HepG2 (cell line): ENCODE results near the gene ZBTB48. TPM values are rescaled to one million over a fixed set of nuclear protein-coding genes. Genes with fewer than 3 reads are reported as not detected.

Experiments used
- CTCF ChIP-seq: sonication (generic); formaldehyde crosslinking; IDR thresholded peaks from 2 replicates; pipeline ENCODE4 v1.5.0; 2020; ENCODE audit warnings: mild to moderate bottlenecking, missing genetic modification reagents, moderate library complexity
- HDAC6 ChIP-seq: fragments of 200-600 bp; sonication (generic); IDR thresholded peaks from 2 replicates; pipeline ENCODE4 v1.7.0; 2017; ENCODE audit warnings: mild to moderate bottlenecking, antibody characterized with exemption, low read length, low read depth
- HOXD1 ChIP-seq: sonication (generic); formaldehyde crosslinking; IDR thresholded peaks from 2 replicates; pipeline ENCODE4 v1.5.0; 2020; ENCODE audit warnings: missing genetic modification reagents
- MIER2 ChIP-seq: IDR thresholded peaks from 2 replicates; pipeline ENCODE4 v1.6.1; 2016; ENCODE audit warnings: missing biosample characterization, missing genetic modification reagents
- PAXIP1 ChIP-seq: sonication (generic); formaldehyde crosslinking; conservative IDR thresholded peaks from 2 replicates; pipeline ENCODE4 v1.4.0; 2020; ENCODE audit warnings: mild to moderate bottlenecking, missing genetic modification reagents, moderate library complexity
- REST ChIP-seq, 2 experiments: IDR thresholded peaks; 2 replicates each; pipeline ENCODE4 v1.6.1; 2011 to 2012; ENCODE audit warnings: low read length in 2 of 2, borderline replicate concordance in 1 of 2, low read depth in 1 of 2, mild to moderate bottlenecking in 1 of 2, moderate library complexity in 1 of 2
- TERF1 ChIP-seq: sonication (generic); formaldehyde crosslinking; IDR thresholded peaks from 2 replicates; pipeline ENCODE4 v1.8.0; 2022; ENCODE audit warnings: mild to moderate bottlenecking, missing genetic modification reagents, moderate library complexity
- XRCC5 ChIP-seq: fragments of 200-400 bp; formaldehyde crosslinking; optimal IDR thresholded peaks from 2 replicates; pipeline ENCODE3; 2017; ENCODE audit warnings: mild to moderate bottlenecking, low read length
- ZBTB1 ChIP-seq: sonication (generic); formaldehyde crosslinking; IDR thresholded peaks from 2 replicates; pipeline ENCODE4 v1.4.0; 2020; ENCODE audit warnings: missing genetic modification reagents, borderline replicate concordance
- ZBTB3 ChIP-seq: sonication (generic); formaldehyde crosslinking; IDR thresholded peaks from 2 replicates; pipeline ENCODE4 v1.4.0; 2020; ENCODE audit warnings: low read depth, mild to moderate bottlenecking, moderate library complexity, missing genetic modification reagents, borderline replicate concordance
- ZNF510 ChIP-seq: sonication (generic); formaldehyde crosslinking; IDR thresholded peaks from 2 replicates; pipeline ENCODE4 v1.4.0; 2020; ENCODE audit warnings: low read depth, mild to moderate bottlenecking, missing genetic modification reagents
- polyA plus RNA-seq, 8 experiments: library from polyadenylated mRNA; depleted of rRNA in 3 of 8; stranded (reverse) in 7 of 8; unstranded in 1 of 8; fragments of >200 nt; fragmentation: Illumina TruSeq in 4 of 8; extraction: Trizol in 4 of 8; gene quantifications; 2 replicates each; pipeline versions ENCODE4 v1.2.1 to v1.2.3, GENCODE V29; 2011 to 2016; ENCODE audit warnings: low read depth in 4 of 8, missing spikeins in 1 of 8, mixed read lengths in 1 of 8; ENCODE audit not compliant: insufficient read depth in 1 of 8
- total RNA-seq, 5 experiments: library from RNA; depleted of rRNA; stranded (reverse); fragments of >200 nt; fragmentation: Illumina TruSeq; extraction: Trizol; gene quantifications; 2 replicates each; pipeline ENCODE4 v1.2.3, GENCODE V29; 2016; ENCODE audit warnings: low read depth in 1 of 5
- TF ChIP-seq, protein P1 (sequence below): sonication (generic); formaldehyde crosslinking; IDR thresholded peaks from 2 replicates; pipeline ENCODE4 v1.4.0; 2020; ENCODE audit warnings: mild to moderate bottlenecking, missing genetic modification reagents
- TF ChIP-seq, protein P2 (sequence below): sonication (generic); formaldehyde crosslinking; IDR thresholded peaks from 2 replicates; pipeline ENCODE4 v1.9.0; 2022; ENCODE audit warnings: missing genetic modification reagents, mild to moderate bottlenecking, borderline replicate concordance

Gene ZBTB48
- total and polyA plus RNA-seq, 2 of the 13 experiments (the other 11 are each of a cell fraction or from before 2014, with no cell fraction given): 13.0 to 17.1 TPM

- TF ChIP-seq REST (IDR thresholded peaks at IDR 0.05; ENCODE audit: borderline replicate concordance in 1 of 2, low read depth in 1 of 2, low read length in 2 of 2) (0 out of 4 replicates have a peak, but pooled peaks of 1 of the 2 experiments have one; percentile 22), HOXD1 (no peak), PAXIP1 (CRISPR knock-in tag) (peak; percentile 94), ZNF510 (CRISPR knock-in tag) (no peak), ZBTB1 (no peak), TERF1 (CRISPR knock-in tag) (no peak), XRCC5 (peak; percentile 68), CTCF (CRISPR knock-in tag) (no peak), MIER2 (0 out of 2 replicates have a peak, but pooled peaks have one; percentile 58), HDAC6 (no peak), ZBTB3 (no peak)
- TF ChIP-seq, protein P1, sequence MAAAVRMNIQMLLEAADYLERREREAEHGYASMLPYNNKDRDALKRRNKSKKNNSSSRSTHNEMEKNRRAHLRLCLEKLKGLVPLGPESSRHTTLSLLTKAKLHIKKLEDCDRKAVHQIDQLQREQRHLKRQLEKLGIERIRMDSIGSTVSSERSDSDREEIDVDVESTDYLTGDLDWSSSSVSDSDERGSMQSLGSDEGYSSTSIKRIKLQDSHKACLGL (CRISPR knock-in tag): no peak
- TF ChIP-seq, protein P2, sequence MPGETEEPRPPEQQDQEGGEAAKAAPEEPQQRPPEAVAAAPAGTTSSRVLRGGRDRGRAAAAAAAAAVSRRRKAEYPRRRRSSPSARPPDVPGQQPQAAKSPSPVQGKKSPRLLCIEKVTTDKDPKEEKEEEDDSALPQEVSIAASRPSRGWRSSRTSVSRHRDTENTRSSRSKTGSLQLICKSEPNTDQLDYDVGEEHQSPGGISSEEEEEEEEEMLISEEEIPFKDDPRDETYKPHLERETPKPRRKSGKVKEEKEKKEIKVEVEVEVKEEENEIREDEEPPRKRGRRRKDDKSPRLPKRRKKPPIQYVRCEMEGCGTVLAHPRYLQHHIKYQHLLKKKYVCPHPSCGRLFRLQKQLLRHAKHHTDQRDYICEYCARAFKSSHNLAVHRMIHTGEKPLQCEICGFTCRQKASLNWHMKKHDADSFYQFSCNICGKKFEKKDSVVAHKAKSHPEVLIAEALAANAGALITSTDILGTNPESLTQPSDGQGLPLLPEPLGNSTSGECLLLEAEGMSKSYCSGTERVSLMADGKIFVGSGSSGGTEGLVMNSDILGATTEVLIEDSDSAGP: no peak
Measured at GRCh38 chr1:6582370-6582769, 2.6 kb downstream of the ZBTB48 start (continued).
